Measurements from ENCODE around the gene KRT27. TPM values are rescaled to one million over a fixed set of nuclear protein-coding genes. Genes with fewer than 3 reads are reported as not detected.

Gene KRT27
- total RNA-seq, 1 experiment from 2014 or later: not detected

DNA sequence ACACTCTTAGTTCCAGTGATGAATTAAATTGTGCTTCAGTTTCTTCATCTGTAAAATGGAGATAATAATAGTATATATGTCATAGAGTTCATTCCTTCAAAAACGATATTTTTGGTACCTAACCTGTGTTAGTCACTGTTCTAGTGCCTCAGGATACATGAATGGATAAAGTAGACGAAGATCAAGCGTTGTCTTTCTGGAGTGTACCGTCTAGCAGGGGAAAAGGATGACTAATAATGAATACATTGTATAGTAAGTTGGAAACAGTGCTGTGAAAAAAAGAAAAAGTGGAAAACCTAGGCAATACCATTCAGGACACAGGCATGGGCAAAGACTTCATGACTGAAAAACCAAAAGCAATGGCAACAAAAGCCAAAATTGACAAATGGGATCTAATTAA, 31.5 kb upstream of the KRT27 start:
- Histone ChIP-seq H3K27ac (ENCODE audit: low read depth, low read length) (no peak overlapping the region), H3K36me3 (ENCODE audit: control insufficient read depth in 1 of 2, insufficient read depth in 2 of 2, low read length in 2 of 2) (peaks cover 4 to 10% of the 10 kb centered on the region in 2 experiments; a peak in 1 of 4 replicates), H3K4me1 (ENCODE audit: control insufficient read depth in 1 of 2, insufficient read depth in 2 of 2, low read length in 2 of 2) (peaks cover 13 to 37% of the 10 kb centered on the region in 2 experiments), H3K4me3 (replicated peaks in 1 of 2; ENCODE audit: low read depth in 1 of 2, low read length in 2 of 2) (no peak overlapping the region), H3K9me3 (ENCODE audit: control insufficient read depth in 1 of 2, insufficient read depth in 1 of 2, low read depth in 1 of 2, low read length in 2 of 2) (no peaks in the 10 kb centered on the region), H4K20me1 (ENCODE audit: insufficient read depth) (no peaks in the 10 kb centered on the region), H3K27me3 (ENCODE audit: insufficient read depth, low read length) (no peaks in the 10 kb centered on the region), H3K79me2 (ENCODE audit: insufficient read depth, low read length) (peaks cover 14% of the 10 kb centered on the region), H3K4me2 (ENCODE audit: low read length) (peak overlapping the region; percentile 23; the same call in 1 of the 2 replicates), H3K9me2 (ENCODE audit: insufficient read depth) (peaks cover 5% of the 10 kb centered on the region; the same call in 1 of the 2 replicates), H2AFZ (ENCODE audit: low read depth, low read length, poor library complexity, severe bottlenecking) (no peak overlapping the region), H3K9ac (ENCODE audit: low read length) (no peak overlapping the region)
- no peak for ATAC-seq
- CTCF ChIA-PET: no interaction called here
- no TSS peak for BruUV-seq (replicated peaks)
- intact Hi-C loops (cut with micrococcal nuclease): no loop called here
- no peak for DNase-seq (ENCODE audit: low read depth, low spot score)
- TF ChIP-seq ZFX (IDR thresholded peaks at IDR 0.05): no peak
- TF ChIP-seq EZH2 (IDR thresholded peaks at IDR 0.05): no peak
- peak; percentile 43; the same call in 1 of the 2 replicates for TF ChIP-seq CBX3 (IDR thresholded peaks at IDR 0.05; ENCODE audit: low read depth)
- 0 out of 2 replicates have a peak, but pooled peaks have one; percentile 16 for TF ChIP-seq JUND (IDR thresholded peaks at IDR 0.05)
- TF ChIP-seq ELF1 (IDR thresholded peaks at IDR 0.05; ENCODE audit: borderline replicate concordance, low read depth): no peak
- POLR2A ChIA-PET: no interaction called here
- RAD21 ChIA-PET (ENCODE audit: low non-redundant PET in 1 of 2, low total read pairs in 2 of 2, uncharacterized antibody in 2 of 2, unreplicated experiment in 2 of 2): no interaction called here

- intact Hi-C loops (cut with micrococcal nuclease): no loop called here
- ChIA-PET CTCF (no interaction called here), RAD21 (ENCODE audit: low non-redundant PET in 1 of 2, low total read pairs in 2 of 2, uncharacterized antibody in 2 of 2, unreplicated experiment in 2 of 2) (no interaction called here), POLR2A (no interaction called here)
- DNase-seq (ENCODE audit: low read depth, low spot score): no peak
- no peaks in the 10 kb centered on the region for H4K20me1 ChIP-seq (ENCODE audit: insufficient read depth)
- H3K9ac ChIP-seq (ENCODE audit: low read length): no peak overlapping the region
- H3K9me3 ChIP-seq (ENCODE audit: control insufficient read depth in 1 of 2, insufficient read depth in 1 of 2, low read depth in 1 of 2, low read length in 2 of 2): no peaks in the 10 kb centered on the region
- no peak overlapping the region for H3K4me3 ChIP-seq (replicated peaks in 1 of 2; ENCODE audit: low read depth in 1 of 2, low read length in 2 of 2)
- peaks cover 13 to 32% of the 10 kb centered on the region in 2 experiments for H3K4me1 ChIP-seq (ENCODE audit: control insufficient read depth in 1 of 2, insufficient read depth in 2 of 2, low read length in 2 of 2)
- H3K27me3 ChIP-seq (ENCODE audit: insufficient read depth, low read length): no peaks in the 10 kb centered on the region
- peak overlapping the region; percentile 31 for H2AFZ ChIP-seq (ENCODE audit: low read depth, low read length, poor library complexity, severe bottlenecking)
- ATAC-seq: no peak
- peaks cover 4% of the 10 kb centered on the region for H3K79me2 ChIP-seq (ENCODE audit: insufficient read depth, low read length)
- BruUV-seq (replicated peaks): no TSS peak
- H3K4me2 ChIP-seq (ENCODE audit: low read length): no peak overlapping the region
- peaks cover 5% of the 10 kb centered on the region; the same call in 1 of the 2 replicates for H3K9me2 ChIP-seq (ENCODE audit: insufficient read depth)
- H3K27ac ChIP-seq (ENCODE audit: low read depth, low read length): no peak overlapping the region
- H3K36me3 ChIP-seq (ENCODE audit: control insufficient read depth in 1 of 2, insufficient read depth in 2 of 2, low read length in 2 of 2): peaks cover 4 to 10% of the 10 kb centered on the region in 2 experiments; a peak in 1 of 4 replicates
- TF ChIP-seq, protein P1, sequence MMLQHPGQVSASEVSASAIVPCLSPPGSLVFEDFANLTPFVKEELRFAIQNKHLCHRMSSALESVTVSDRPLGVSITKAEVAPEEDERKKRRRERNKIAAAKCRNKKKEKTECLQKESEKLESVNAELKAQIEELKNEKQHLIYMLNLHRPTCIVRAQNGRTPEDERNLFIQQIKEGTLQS (IDR thresholded peaks at IDR 0.05): no peak
These were observed 30.3 kb upstream of the KRT27 start for GRCh38 chr17:40812639-40813038.

All from HCT116 (cell line).